SU-DHL-6 (cell line): ENCODE measurements around the gene CLVS2.

Experiments
- H2AFZ ChIP-seq: fragments of 200-600 bp; sonication (generic); 2 replicates; pipeline ENCODE4 v1.6.1; 2014; ENCODE audit warnings: low read depth, mild to moderate bottlenecking, moderate library complexity, mixed read lengths, antibody characterized with exemption, low read length; ENCODE audit not compliant: severe bottlenecking
- H3F3A ChIP-seq: fragments of 200-600 bp; shearing (Covaris generic); 2 replicates; pipeline ENCODE4 v1.6.0; 2016; ENCODE audit warnings: antibody characterized with exemption, mild to moderate bottlenecking; ENCODE audit not compliant: insufficient read depth
- H3K27ac ChIP-seq: fragments of 200-600 bp; sonication (generic); 2 replicates; pipeline ENCODE4 v1.5.1; 2016; ENCODE audit warnings: low read depth, mild to moderate bottlenecking, low read length, moderate library complexity, mixed read lengths
- H3K27me3 ChIP-seq: fragments of 200-600 bp; sonication (generic), shearing (Covaris generic); 2 replicates; pipeline ENCODE4 v1.6.0; 2014; ENCODE audit warnings: mild to moderate bottlenecking, low read length
- H3K36me3 ChIP-seq: fragments of 200-600 bp; sonication (generic); 2 replicates; pipeline ENCODE4 v1.6.1; 2014; ENCODE audit warnings: mild to moderate bottlenecking, low read length, mixed read lengths
- H3K4me2 ChIP-seq: fragments of 300-600, 200-600 bp; shearing (Covaris generic), sonication (generic); 2 replicates; pipeline ENCODE4 v1.6.0; 2014; ENCODE audit warnings: low read length, low read depth, mild to moderate bottlenecking; ENCODE audit not compliant: poor library complexity, severe bottlenecking
- H3K4me3 ChIP-seq: fragments of 200-600 bp; sonication (generic); 2 replicates; pipeline ENCODE4 v1.5.1; 2014; ENCODE audit warnings: antibody characterized with exemption, low read length, mild to moderate bottlenecking, mixed read lengths; ENCODE audit not compliant: insufficient read depth, poor library complexity, severe bottlenecking
- H3K79me2 ChIP-seq: fragments of 200-600 bp; sonication (generic); 2 replicates; pipeline ENCODE4 v1.6.1; 2014; ENCODE audit warnings: mild to moderate bottlenecking, low read length, moderate library complexity; ENCODE audit not compliant: insufficient read depth
- H3K9ac ChIP-seq: fragments of 200-600 bp; sonication (generic); 2 replicates; pipeline ENCODE4 v1.7.0; 2014; ENCODE audit warnings: mild to moderate bottlenecking, low read length
- H3K9me2 ChIP-seq: fragments of 200-600 bp; sonication (generic); replicated peaks from 2 replicates; pipeline ENCODE4 v1.6.1; 2014; ENCODE audit warnings: low read length; ENCODE audit not compliant: insufficient read depth
- H3K9me3 ChIP-seq: fragments of 200-600 bp; sonication (generic); 2 replicates; pipeline ENCODE4 v1.6.1; 2014; ENCODE audit warnings: low read length, mixed read lengths; ENCODE audit not compliant: insufficient read depth
- H4K20me1 ChIP-seq: fragments of 200-600 bp; sonication (generic); 2 replicates; pipeline ENCODE4 v1.6.1; 2014; ENCODE audit warnings: low read depth, mild to moderate bottlenecking, antibody characterized with exemption, low read length, moderate library complexity, mixed read lengths
- EZH2phosphoT487 ChIP-seq: fragments of 200-600 bp; sonication (generic), shearing (Covaris generic); conservative IDR thresholded peaks from 2 replicates; pipeline ENCODE4 v1.6.1; 2018; ENCODE audit warnings: mild to moderate bottlenecking, antibody characterized with exemption, low read length, moderate library complexity, mixed read lengths
- TF ChIP-seq, protein P1 (sequence below): fragments of 200-600 bp; sonication (generic); IDR thresholded peaks from one replicate; pipeline ENCODE4 v1.5.1; 2017; ENCODE audit warnings: antibody characterized with exemption, mild to moderate bottlenecking, low read length, moderate library complexity; ENCODE audit not compliant: insufficient read depth, poor library complexity, severe bottlenecking

CLVS2 gene

DNA sequence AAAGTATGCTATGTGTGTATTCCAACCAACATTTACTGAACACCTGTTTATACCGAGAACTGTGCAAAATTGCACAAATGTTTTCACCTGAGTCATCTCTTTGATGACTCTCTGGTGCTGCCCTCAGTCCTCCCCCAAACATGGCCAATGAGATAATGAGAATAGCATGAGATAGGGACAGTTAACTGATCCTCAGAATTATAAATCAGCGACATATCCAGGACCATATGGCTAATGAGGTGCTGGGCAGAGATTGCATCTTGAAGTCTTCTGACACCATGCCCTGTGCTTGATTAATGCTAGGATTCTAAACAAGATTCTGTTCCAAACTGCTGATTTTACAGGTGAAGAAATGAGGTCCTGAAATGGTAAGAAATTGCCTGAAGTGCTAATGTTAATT lies 13.0 kb downstream of the CLVS2 start:
- Histone ChIP-seq H3K36me3 (no peaks in the 10 kb centered on the region), H3K9ac (no peak overlapping the region), H3K4me2 (no peak overlapping the region), H3K9me2 (no peaks in the 10 kb centered on the region), H3F3A (no peaks in the 10 kb centered on the region), H3K4me3 (no peak overlapping the region), H2AFZ (no peak overlapping the region), H3K9me3 (no peaks in the 10 kb centered on the region), H4K20me1 (no peaks in the 10 kb centered on the region), H3K27ac (no peak overlapping the region), H3K79me2 (no peaks in the 10 kb centered on the region), H3K27me3 (no peaks in the 10 kb centered on the region)
- TF ChIP-seq, protein P1, sequence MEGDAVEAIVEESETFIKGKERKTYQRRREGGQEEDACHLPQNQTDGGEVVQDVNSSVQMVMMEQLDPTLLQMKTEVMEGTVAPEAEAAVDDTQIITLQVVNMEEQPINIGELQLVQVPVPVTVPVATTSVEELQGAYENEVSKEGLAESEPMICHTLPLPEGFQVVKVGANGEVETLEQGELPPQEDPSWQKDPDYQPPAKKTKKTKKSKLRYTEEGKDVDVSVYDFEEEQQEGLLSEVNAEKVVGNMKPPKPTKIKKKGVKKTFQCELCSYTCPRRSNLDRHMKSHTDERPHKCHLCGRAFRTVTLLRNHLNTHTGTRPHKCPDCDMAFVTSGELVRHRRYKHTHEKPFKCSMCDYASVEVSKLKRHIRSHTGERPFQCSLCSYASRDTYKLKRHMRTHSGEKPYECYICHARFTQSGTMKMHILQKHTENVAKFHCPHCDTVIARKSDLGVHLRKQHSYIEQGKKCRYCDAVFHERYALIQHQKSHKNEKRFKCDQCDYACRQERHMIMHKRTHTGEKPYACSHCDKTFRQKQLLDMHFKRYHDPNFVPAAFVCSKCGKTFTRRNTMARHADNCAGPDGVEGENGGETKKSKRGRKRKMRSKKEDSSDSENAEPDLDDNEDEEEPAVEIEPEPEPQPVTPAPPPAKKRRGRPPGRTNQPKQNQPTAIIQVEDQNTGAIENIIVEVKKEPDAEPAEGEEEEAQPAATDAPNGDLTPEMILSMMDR: no peak
- TF ChIP-seq EZH2phosphoT487: no peak

DNA sequence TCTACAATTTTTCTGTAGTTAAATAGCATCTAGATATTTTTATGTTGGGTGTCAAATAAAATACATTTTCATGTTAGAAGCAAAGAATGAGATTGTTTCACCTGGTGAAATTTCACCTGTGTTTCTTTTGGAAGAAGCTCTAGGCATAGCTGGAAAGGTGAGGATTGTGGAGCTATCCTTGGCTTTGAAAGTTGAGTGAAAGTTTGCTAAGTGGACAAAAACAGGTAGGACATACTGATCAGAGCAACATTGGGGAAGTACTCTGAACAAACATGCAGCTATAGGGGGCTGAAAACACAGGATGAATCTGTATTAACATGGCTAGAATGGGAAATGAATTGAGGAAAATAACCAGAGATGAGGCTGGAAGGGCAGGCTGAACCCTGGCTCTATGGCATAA lies 18.8 kb downstream of the CLVS2 start:
- Histone ChIP-seq H3K4me3 (no peak overlapping the region), H3K9ac (no peak overlapping the region), H3K79me2 (no peaks in the 10 kb centered on the region), H3K4me2 (no peak overlapping the region), H3K9me3 (no peaks in the 10 kb centered on the region), H4K20me1 (no peaks in the 10 kb centered on the region), H3K36me3 (no peaks in the 10 kb centered on the region), H3F3A (no peaks in the 10 kb centered on the region), H3K27ac (no peak overlapping the region), H3K27me3 (no peaks in the 10 kb centered on the region), H2AFZ (no peak overlapping the region), H3K9me2 (no peaks in the 10 kb centered on the region)
- TF ChIP-seq, protein P1: no peak
- no peak for TF ChIP-seq EZH2phosphoT487

DNA sequence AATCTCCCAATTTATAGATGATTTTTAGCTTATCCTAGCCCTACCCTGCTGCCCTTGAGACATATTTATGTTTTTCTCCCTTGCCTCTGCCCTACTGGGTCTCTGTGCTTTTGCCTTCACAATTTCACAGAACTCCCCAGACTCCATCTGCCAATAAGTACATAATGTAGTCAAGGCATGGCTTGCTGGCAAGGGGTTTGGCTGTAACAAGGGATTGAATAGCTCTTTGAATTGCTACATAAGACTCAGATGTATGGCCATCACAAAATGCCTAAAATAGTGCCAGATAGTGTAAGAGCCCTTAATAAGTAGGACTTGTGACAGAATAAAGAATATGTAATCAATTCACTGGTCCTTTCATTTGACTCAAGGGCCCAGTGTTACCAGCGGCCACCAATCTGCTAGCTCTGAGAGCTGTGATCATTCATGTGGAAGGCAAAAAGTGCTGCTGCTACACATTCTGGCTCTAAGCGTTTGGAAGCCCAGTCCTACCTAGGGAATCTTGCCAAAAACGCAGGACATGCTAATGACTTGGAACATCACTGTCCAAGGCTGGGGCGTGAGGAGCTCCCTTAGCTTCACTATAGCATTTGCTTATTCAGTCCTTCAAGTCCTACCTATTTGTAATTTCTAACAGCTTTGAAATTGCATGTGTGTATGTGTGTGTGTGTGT lies 20.5 kb downstream of the CLVS2 start:
- H4K20me1 ChIP-seq: no peaks in the 10 kb centered on the region
- no peaks in the 10 kb centered on the region for H3K9me3 ChIP-seq
- no peaks in the 10 kb centered on the region for H3K36me3 ChIP-seq
- H3K79me2 ChIP-seq: no peaks in the 10 kb centered on the region
- no peak overlapping the region for H3K4me3 ChIP-seq
- no peak overlapping the region for H3K4me2 ChIP-seq
- H3K9me2 ChIP-seq: no peaks in the 10 kb centered on the region
- TF ChIP-seq, protein P1: no peak
- no peak for TF ChIP-seq EZH2phosphoT487
- no peaks in the 10 kb centered on the region for H3K27me3 ChIP-seq
- H3K27ac ChIP-seq: no peak overlapping the region
- no peaks in the 10 kb centered on the region for H3F3A ChIP-seq
- H3K9ac ChIP-seq: no peak overlapping the region
- no peak overlapping the region for H2AFZ ChIP-seq
